ENCODE measurements around the gene CELA2B. TPM values are rescaled to one million over a fixed set of nuclear protein-coding genes. Genes with fewer than 3 reads are reported as not detected.
"Not testable (repeated sequence)": the region's sequence is repeated elsewhere in the genome, so short reads cannot be mapped to it uniquely, and the experiment has no call there.

The CELA2B gene
- total and polyA plus RNA-seq, 4 donors: not detected

- 93% methylated on average over 2 of the region's 2 CpGs for WGBS
- no peak overlapping the region for H3K4me3 ChIP-seq (ENCODE audit: low read depth in 1 of 3, low read length in 3 of 3)
- H3K27ac ChIP-seq (ENCODE audit: low read depth in 1 of 2, low read length in 2 of 2): no peak overlapping the region
- H3K27me3 ChIP-seq (ENCODE audit: control insufficient read depth in 4 of 4, insufficient read depth in 4 of 4, low read length in 3 of 4): no peaks in the 10 kb centered on the region
- H3K4me1 ChIP-seq (ENCODE audit: control insufficient read depth in 4 of 4, insufficient read depth in 4 of 4, low read length in 3 of 4): no peaks in the 10 kb centered on the region
- H3K36me3 ChIP-seq (ENCODE audit: control insufficient read depth in 4 of 4, insufficient read depth in 3 of 4, low read depth in 1 of 4, low read length in 3 of 4): peaks cover 0 to 2% (median 0%) of the 10 kb centered on the region in 4 donors
- no peaks in the 10 kb centered on the region for H3K9me3 ChIP-seq (ENCODE audit: control insufficient read depth in 4 of 4, low read length in 3 of 4)
- DNase-seq (ENCODE audit: low spot score): no peak
- TF ChIP-seq ATF3 (IDR thresholded peaks at IDR 0.05) (no peak), FOXA2 (IDR thresholded peaks at IDR 0.05) (no peak), EGR1 (IDR thresholded peaks at IDR 0.05; ENCODE audit: low read depth in 2 of 2) (no peak), HNF4G (IDR thresholded peaks at IDR 0.05) (no peak)
- H3K9ac ChIP-seq (ENCODE audit: low read depth in 1 of 2, low read length in 2 of 2): no peak overlapping the region
These were observed 8.1 kb downstream of the CELA2B start for GRCh38 chr1:15483971-15484370.

GRCh38 chr1:15484443-15484842, 8.5 kb downstream of the CELA2B start:
- H3K36me3 ChIP-seq (ENCODE audit: control insufficient read depth in 4 of 4, insufficient read depth in 3 of 4, low read depth in 1 of 4, low read length in 3 of 4); H3K4me3 ChIP-seq (ENCODE audit: low read depth in 1 of 3, low read length in 3 of 3); H3K27ac ChIP-seq (ENCODE audit: low read depth in 1 of 2, low read length in 2 of 2); DNase-seq (ENCODE audit: low spot score); H3K4me1 ChIP-seq (ENCODE audit: control insufficient read depth in 4 of 4, insufficient read depth in 4 of 4, low read length in 3 of 4); H3K27me3 ChIP-seq (ENCODE audit: control insufficient read depth in 4 of 4, insufficient read depth in 4 of 4, low read length in 3 of 4); H3K9ac ChIP-seq (ENCODE audit: low read depth in 1 of 2, low read length in 2 of 2); H3K9me3 ChIP-seq (ENCODE audit: control insufficient read depth in 4 of 4, low read length in 3 of 4): not testable (repeated sequence)
- WGBS: 97% methylated on average over 6 of the region's 6 CpGs

GRCh38 chr1:15485636-15486035, 9.7 kb downstream of the CELA2B start:
- no peak for TF ChIP-seq EGR1 (IDR thresholded peaks at IDR 0.05; ENCODE audit: low read depth in 2 of 2)
- TF ChIP-seq, protein P1, sequence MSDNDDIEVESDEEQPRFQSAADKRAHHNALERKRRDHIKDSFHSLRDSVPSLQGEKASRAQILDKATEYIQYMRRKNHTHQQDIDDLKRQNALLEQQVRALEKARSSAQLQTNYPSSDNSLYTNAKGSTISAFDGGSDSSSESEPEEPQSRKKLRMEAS (IDR thresholded peaks at IDR 0.05): no peak
- TF ChIP-seq SP1 (IDR thresholded peaks at IDR 0.05): no peak
- no peak for TF ChIP-seq ZBTB33 (IDR thresholded peaks at IDR 0.05)
- TF ChIP-seq YY1 (IDR thresholded peaks at IDR 0.05): no peak
- no peak for TF ChIP-seq HNF4G (IDR thresholded peaks at IDR 0.05)
- TF ChIP-seq JUND (IDR thresholded peaks at IDR 0.05): no peak
- TF ChIP-seq HNF4A (conservative IDR thresholded peaks at IDR 0.05): no peak
- no peak for TF ChIP-seq ATF3 (IDR thresholded peaks at IDR 0.05)
- TF ChIP-seq RAD21 (IDR thresholded peaks at IDR 0.05): no peak
- TF ChIP-seq, protein P2, sequence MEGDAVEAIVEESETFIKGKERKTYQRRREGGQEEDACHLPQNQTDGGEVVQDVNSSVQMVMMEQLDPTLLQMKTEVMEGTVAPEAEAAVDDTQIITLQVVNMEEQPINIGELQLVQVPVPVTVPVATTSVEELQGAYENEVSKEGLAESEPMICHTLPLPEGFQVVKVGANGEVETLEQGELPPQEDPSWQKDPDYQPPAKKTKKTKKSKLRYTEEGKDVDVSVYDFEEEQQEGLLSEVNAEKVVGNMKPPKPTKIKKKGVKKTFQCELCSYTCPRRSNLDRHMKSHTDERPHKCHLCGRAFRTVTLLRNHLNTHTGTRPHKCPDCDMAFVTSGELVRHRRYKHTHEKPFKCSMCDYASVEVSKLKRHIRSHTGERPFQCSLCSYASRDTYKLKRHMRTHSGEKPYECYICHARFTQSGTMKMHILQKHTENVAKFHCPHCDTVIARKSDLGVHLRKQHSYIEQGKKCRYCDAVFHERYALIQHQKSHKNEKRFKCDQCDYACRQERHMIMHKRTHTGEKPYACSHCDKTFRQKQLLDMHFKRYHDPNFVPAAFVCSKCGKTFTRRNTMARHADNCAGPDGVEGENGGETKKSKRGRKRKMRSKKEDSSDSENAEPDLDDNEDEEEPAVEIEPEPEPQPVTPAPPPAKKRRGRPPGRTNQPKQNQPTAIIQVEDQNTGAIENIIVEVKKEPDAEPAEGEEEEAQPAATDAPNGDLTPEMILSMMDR (IDR thresholded peaks at IDR 0.05; ENCODE audit: low read depth, low read length, missing input control): no peak
- TF ChIP-seq RXRA (IDR thresholded peaks at IDR 0.05): no peak
- no peak for TF ChIP-seq REST (IDR thresholded peaks at IDR 0.05)
- TF ChIP-seq FOXA1 (IDR thresholded peaks at IDR 0.05): no peak
- no peak for TF ChIP-seq TAF1 (conservative IDR thresholded peaks at IDR 0.05)
- Histone ChIP-seq H3K9me3 (ENCODE audit: control insufficient read depth in 4 of 4, low read length in 3 of 4) (no peaks in the 10 kb centered on the region), H3K4me1 (ENCODE audit: control insufficient read depth in 4 of 4, insufficient read depth in 4 of 4, low read length in 3 of 4) (no peaks in the 10 kb centered on the region), H3K9ac (ENCODE audit: low read depth in 1 of 2, low read length in 2 of 2) (no peak overlapping the region), H3K27me3 (ENCODE audit: control insufficient read depth in 4 of 4, insufficient read depth in 4 of 4, low read length in 3 of 4) (no peaks in the 10 kb centered on the region), H3K27ac (ENCODE audit: low read depth in 1 of 2, low read length in 2 of 2) (no peak overlapping the region), H3K4me3 (ENCODE audit: low read depth in 1 of 3, low read length in 3 of 3) (no peak overlapping the region), H3K36me3 (ENCODE audit: control insufficient read depth in 4 of 4, insufficient read depth in 3 of 4, low read depth in 1 of 4, low read length in 3 of 4) (peaks cover 0 to 2% (median 0%) of the 10 kb centered on the region in 4 donors)
- no peak for DNase-seq (ENCODE audit: low spot score)
- 98% methylated on average over 6 of the region's 6 CpGs for WGBS

GRCh38 chr1:15486844-15487610, 11.1 kb downstream of the CELA2B start:
- not testable (repeated sequence) for DNase-seq (ENCODE audit: low spot score); H3K4me3 ChIP-seq (ENCODE audit: low read depth in 1 of 3, low read length in 3 of 3); H3K36me3 ChIP-seq (ENCODE audit: control insufficient read depth in 4 of 4, insufficient read depth in 3 of 4, low read depth in 1 of 4, low read length in 3 of 4); H3K27ac ChIP-seq (ENCODE audit: low read depth in 1 of 2, low read length in 2 of 2); H3K4me1 ChIP-seq (ENCODE audit: control insufficient read depth in 4 of 4, insufficient read depth in 4 of 4, low read length in 3 of 4); H3K27me3 ChIP-seq (ENCODE audit: control insufficient read depth in 4 of 4, insufficient read depth in 4 of 4, low read length in 3 of 4); H3K9me3 ChIP-seq (ENCODE audit: control insufficient read depth in 4 of 4, low read length in 3 of 4); H3K9ac ChIP-seq (ENCODE audit: low read depth in 1 of 2, low read length in 2 of 2)
- 98% methylated on average over 17 of the region's 17 CpGs for WGBS
